GM12891 (cell line): ENCODE results near the gene LONP1.

Experiments used
- POLR2A ChIP-seq: IDR thresholded peaks from 2 replicates; pipeline ENCODE4 v1.6.1; 2011; ENCODE audit warnings: low read depth, low read length, control low read depth
- POLR2AphosphoS5 ChIP-seq: IDR thresholded peaks from 2 replicates; pipeline ENCODE4 v1.6.1; 2011; ENCODE audit warnings: low read depth, low read length, control low read depth

DNA sequence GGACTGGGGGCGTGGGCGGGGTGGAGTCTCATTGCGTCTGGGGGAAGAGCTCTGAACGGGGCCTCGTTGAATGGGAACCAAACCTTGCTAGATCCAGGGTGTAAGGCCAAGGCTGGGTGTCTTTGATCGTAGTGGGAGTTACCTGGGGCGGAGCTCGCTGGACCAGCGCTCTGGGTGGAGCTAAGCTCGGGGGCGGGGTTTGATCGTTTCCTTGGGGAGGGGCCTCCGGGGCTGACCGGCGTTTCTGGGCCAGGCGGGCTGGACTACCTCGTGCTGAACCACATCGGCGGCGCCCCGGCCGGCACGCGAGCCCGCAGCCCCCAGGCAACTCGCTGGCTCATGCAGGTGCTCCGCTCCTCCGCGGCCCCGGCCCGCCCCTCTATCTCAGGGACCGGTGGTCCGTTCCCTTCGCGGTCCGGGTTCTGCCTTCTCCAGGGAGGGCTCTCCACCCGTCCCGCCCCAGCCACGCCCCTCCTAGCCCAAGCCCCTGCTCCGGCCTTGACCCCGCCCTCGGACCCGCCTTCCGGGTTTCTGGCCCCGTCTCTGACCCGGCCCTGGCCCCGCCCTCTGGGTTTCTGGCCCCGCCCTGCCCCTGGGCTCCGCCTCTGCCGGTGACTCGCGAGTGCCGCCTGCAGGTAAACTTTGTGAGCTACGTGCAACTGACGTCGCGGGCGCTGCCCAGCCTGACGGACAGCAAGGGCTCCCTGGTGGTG, 33.1 kb downstream of the LONP1 start:
- TF ChIP-seq POLR2AphosphoS5, result no peak
- no peak for TF ChIP-seq POLR2A
